DOHH2 (cell line): ENCODE data around the gene AMIGO3.

Experiments
- EZH2phosphoT487 ChIP-seq: fragments of 200-600 bp; sonication (generic); IDR thresholded peaks from 2 replicates; pipeline ENCODE4 v1.6.1; 2017; ENCODE audit warnings: borderline replicate concordance, mild to moderate bottlenecking, antibody characterized with exemption, low read length, moderate library complexity, mixed read lengths
- TF ChIP-seq, protein P1 (sequence below): fragments of 200-600 bp; sonication (generic); IDR thresholded peaks from one replicate; pipeline ENCODE4 v1.5.1; 2014; ENCODE audit warnings: antibody characterized with exemption, mild to moderate bottlenecking, low read depth, low read length; ENCODE audit not compliant: poor library complexity, severe bottlenecking

DNA sequence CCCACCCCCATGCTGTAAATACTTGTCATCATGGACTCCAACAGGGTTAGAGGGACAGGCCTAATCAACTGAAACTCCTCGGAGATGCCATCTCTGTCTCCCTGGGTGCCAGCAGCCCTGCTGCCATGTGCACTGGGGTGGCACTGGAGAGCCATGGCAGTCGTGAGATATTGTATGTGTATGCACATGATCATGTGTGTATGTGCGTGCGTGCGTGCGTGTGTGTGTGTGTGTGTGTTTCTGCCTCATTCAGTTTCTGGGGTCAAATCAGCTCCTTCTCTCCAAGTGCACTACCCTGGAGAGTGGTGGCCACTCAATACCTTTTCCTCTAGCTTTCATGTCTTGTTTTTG, 48.6 kb downstream of the AMIGO3 start:
- TF ChIP-seq, protein P1, sequence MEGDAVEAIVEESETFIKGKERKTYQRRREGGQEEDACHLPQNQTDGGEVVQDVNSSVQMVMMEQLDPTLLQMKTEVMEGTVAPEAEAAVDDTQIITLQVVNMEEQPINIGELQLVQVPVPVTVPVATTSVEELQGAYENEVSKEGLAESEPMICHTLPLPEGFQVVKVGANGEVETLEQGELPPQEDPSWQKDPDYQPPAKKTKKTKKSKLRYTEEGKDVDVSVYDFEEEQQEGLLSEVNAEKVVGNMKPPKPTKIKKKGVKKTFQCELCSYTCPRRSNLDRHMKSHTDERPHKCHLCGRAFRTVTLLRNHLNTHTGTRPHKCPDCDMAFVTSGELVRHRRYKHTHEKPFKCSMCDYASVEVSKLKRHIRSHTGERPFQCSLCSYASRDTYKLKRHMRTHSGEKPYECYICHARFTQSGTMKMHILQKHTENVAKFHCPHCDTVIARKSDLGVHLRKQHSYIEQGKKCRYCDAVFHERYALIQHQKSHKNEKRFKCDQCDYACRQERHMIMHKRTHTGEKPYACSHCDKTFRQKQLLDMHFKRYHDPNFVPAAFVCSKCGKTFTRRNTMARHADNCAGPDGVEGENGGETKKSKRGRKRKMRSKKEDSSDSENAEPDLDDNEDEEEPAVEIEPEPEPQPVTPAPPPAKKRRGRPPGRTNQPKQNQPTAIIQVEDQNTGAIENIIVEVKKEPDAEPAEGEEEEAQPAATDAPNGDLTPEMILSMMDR = no peak
- no peak for TF ChIP-seq EZH2phosphoT487
